HG03175 (cell line): ENCODE measurements around the gene TSPOAP1.

Source experiments
- ATAC-seq: cut with Tn5 transposase; IDR thresholded peaks from one replicate; pipeline ENCODE4 v1.9.1; 2021; ENCODE audit warnings: mild to moderate bottlenecking, moderate library complexity; ENCODE audit not compliant: unreplicated experiment

TSPOAP1 gene

DNA sequence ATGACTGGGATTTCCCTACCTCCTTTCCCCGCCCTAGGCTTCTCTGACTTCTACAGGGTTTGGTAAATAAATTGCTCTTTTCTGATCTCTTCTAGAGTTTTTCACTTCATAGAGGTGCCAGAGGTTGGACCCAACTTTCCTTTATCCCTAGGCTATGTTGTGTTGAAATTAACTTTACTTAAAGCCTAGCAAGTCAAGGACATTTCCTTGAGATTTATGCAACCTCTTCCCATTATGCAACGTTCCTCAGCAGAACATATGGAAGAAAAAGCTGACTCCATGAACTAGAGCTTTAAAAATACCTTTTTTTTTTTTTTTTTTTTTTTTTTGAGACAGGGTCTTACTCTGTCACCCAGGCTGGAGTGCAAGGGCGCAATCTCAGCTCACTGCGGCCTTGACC, 63.3 kb downstream of the TSPOAP1 start:
- ATAC-seq: no peak

DNA sequence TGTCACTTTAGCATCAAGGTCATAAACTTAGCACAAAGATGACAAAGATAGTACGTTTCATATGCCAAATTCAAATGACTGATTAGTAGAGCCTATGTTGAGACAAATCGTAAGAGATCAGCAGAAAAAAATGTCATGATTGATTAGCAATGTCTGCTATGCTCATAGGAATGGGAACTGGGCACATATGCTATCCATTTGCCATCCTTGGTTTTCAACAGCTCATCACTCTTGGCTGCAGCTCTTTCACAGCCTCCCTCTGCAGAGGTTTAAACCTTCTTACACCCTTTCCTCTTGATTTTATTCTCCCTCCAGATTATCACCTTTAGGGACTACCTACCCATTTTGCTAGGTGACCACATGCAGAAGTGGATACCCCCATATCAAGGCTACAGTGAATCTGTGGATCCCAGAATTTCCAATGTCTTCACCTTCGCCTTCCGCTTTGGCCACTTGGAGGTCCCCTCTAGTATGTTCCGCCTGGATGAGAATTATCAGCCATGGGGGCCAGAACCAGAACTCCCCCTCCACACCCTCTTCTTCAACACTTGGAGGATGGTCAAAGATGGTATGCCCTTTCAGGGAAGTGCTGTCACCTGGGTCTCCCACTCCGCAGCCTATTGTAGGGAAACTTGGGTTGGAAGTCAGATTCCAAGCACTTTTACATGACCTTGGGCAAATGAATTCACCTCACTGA, 64.0 kb downstream of the TSPOAP1 start:
- no peak for ATAC-seq

DNA sequence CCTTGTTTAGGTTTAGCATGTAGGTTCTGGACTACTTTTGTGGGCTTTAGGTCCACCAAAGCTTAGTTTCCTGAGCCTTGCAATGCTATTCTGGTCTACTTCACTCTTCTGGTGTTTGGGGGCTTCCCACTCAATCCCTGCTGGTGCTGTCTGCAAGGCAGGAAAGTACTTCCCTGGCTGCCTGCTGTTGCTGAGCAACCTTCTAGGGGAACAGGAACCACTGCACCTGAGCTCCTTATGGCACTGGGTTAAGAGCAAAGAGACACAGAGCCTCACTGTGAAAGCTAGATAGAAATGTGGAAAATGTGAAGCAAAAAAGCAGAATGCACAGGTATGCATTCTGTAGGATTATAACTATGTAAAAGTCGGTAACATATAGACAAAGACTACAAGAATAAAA, 64.8 kb downstream of the TSPOAP1 start:
- no peak for ATAC-seq

DNA sequence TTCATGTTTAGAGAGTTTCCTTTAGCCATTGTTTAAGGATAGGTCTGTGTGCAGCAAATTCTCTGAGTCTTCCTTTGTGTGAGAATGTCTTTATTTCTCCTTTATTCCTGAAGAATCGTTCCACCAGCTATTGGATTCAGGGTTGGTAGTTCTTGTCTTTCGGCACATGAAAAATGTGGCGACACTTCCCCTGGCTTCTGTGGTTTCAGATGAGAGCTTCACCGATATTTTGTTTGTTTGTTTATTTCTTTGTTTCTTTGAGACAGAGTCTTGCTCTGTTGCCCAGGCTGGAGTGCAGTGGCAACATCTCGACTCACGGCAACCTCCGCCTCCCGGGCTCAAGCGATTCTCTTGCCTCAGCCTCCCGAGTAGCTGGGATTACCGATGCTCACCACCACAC, 66.4 kb downstream of the TSPOAP1 start:
- no peak for ATAC-seq

DNA sequence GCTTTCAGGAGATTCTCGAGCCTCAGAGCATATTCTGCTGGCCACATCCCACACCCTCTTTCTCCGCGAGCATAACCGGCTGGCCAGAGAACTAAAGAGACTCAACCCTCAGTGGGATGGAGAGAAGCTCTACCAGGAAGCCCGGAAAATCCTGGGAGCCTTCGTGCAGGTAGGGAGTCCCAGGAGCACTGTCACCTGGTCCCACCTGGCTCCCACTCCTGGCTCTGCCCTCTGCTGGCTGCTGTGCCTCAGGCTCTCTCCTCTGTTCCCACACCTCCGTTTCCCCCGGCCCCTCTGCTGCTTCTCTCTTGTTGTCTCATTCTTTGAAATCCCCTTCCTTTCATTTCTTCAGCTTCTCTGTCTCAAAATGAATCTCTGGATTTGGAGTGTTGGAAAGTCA, 73.8 kb downstream of the TSPOAP1 start:
- no peak for ATAC-seq

DNA sequence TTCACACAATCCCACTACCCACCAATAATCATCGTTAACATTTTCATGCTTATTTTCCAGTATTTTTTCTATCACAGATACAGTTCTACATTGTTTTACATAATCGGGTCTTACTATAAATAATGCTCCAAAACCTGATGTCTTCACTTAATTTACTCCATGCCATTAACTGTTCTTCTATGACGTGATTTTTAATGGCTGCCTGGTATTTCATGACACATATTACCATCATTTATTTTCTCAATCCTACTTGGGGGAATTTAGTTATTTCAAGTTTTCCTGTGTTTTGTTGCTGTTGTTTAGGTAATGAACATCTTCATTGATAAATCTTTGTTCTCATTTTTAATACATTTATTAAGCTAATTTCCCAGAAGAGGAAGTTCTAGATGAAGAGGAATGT, 75.5 kb downstream of the TSPOAP1 start:
- no peak for ATAC-seq

DNA sequence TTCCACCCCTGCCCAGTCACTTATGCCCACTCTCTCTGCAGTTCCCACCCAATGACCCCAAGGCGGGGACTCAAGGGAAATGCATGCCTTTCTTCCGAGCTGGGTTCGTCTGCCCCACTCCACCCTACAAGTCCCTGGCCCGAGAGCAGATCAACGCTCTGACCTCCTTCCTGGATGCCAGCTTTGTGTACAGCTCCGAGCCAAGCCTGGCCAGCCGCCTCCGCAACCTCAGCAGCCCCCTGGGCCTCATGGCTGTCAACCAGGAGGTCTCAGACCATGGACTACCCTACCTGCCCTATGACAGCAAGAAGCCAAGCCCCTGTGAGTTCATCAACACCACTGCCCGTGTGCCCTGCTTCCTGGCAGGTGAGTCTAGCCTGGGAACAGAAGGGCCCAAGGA, 76.5 kb downstream of the TSPOAP1 start:
- no peak for ATAC-seq
